HG02759 (cell line): ENCODE results near the gene SCNN1A.

Experiments used
- ATAC-seq: cut with Tn5 transposase; IDR thresholded peaks from one replicate; pipeline ENCODE4 v1.9.1; 2021; ENCODE audit warnings: mild to moderate bottlenecking, moderate library complexity; ENCODE audit not compliant: unreplicated experiment

Gene SCNN1A

DNA sequence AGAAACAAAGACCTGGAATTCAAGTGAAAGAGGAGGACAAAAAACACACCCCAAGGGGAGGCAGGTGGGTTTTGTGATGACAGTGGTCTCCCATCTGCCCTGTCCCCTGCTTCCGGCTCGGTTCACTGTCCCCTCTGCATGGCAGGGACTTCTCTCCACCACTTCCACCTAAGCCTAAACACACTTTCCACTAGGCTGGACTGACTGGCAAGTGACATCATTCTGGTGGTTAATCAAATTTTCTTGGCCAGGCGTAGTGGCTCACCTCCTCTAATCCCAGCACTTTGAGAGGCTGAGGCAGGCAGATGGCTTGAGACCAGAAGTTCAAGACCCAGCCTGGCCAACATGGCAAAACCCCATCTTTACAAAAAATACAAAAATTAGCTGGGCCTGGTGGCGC, 53.0 kb downstream of the SCNN1A start:
- ATAC-seq, result no peak

DNA sequence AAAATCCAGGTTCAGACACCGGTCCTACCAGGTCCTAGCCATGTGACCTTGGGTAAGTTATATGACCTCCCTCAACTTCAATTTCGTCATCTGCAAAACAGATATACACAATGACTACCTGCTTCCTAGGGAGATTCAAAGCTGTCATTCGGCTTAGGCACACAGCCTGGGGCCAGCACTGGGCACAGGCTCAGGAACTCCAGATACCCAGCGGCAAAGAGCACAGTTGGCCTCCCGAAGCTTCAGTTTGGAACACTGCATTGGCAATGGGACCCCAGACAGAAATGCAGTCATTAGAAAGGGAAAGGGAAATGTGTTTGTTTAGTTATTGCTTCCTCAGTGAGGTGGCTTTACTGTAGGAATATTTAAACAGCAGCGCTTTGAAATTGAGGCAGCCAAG, 53.5 kb downstream of the SCNN1A start:
- ATAC-seq, result no peak

DNA sequence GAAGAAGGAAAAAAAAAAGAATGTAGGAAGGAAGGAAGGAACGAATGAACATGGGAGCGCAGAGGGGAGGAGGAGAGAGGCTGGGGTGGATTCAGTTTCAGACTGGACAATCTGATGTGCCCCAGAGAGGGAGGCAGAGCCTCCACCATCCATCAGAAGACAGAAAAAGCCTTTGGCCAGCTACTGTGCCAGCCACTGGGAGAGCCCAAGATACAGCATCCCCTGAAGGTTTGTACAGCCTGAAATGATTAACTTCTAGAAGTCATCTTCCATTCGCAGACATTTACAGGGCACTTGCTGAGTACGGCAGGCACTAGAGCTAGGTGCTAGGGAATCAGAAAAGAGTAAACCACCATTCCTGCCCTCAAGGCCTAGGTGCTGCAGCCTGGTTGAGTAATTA, 55.9 kb downstream of the SCNN1A start:
- no peak for ATAC-seq

DNA sequence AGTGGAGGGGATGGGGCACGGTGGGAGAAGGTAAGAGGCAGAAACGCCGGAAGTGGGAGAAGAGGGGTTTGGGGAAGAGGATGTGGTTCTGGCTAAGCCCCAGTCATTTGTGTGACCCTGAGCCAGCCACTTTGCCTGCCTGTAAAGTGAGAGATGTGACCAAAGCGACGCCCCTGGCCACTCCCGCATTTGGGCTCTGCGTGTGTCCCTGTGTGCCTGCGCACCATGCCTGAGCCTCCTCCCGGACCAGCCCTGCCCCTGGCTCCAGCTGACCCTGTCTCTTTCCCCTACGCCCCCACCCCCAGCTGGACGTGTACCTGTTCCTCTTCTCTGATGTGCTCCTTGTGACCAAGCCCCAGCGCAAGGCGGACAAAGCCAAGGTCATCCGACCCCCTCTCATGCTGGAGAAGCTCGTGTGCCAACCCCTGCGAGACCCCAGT, 56.9 kb downstream of the SCNN1A start:
- ATAC-seq, result no peak

DNA sequence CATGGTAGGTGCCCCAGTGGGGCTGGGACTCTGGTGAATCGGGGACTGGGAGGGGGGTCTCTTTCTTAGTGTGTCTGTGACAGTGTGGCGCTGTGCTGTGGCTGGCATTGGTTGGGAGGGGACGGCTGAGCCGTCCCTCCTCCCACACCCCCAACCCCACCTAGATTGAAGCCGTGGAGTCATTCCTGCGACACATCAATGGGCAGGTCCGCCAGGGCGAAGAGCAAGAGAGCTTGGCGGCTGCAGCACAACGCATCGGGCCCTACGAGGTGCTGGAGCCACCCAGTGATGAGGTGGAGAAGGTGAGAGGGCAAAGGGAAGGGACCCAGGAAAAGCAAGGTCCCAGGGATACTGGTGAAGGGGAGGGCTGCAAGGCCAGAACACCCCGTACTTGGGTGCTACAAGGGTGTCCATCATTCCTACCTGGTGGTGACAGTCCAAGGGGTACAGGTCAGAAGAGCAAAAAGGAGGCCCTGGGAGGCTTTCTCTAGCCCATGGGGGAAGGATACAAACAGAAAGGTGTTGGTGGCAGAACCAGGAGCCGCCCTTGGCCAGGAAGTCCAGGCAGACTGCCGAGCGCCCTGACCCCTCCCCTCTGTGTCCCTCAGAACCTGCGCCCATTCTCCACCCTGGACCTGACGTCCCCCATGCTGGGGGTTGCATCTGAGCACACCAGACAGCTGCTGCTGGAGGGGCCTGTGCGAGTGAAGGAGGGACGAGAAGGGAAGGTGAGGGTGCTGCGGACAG, 57.5 kb downstream of the SCNN1A start:
- ATAC-seq, result no peak

DNA sequence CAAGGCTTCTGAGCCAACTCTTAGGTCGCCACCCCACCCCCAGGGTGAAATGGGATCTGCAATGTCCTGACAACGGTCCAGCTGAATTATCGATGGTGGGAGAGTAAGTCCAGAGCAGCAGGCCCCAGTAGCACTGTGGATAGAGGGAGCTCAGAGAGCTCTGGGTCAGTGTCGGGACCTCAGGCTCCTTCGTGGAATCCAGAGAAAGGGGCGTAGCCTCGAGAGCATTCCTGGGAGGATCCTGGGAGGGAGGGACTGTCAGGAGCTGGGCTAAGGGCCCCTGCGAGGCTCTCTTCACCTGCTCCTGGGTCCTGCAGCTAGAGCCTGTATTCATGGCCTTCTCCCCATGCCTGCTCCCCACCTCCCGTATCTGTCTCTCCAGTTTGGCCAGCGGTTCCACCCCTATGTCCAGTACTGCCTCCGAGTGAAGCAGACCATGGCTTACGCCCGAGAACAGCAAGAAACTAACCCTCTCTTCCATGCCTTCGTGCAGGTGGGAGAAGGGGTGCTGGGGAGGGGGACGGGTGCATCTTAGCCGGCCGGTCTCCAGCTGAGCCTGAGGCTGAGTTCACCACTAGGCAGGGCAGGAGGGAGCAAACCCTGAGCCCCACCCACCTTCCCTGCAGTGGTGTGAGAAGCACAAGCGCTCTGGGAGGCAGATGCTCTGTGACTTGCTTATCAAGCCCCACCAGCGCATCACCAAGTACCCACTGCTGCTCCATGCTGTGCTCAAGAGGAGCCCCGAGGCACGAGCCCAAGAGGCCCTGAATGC, 58.3 kb downstream of the SCNN1A start:
- no peak for ATAC-seq

DNA sequence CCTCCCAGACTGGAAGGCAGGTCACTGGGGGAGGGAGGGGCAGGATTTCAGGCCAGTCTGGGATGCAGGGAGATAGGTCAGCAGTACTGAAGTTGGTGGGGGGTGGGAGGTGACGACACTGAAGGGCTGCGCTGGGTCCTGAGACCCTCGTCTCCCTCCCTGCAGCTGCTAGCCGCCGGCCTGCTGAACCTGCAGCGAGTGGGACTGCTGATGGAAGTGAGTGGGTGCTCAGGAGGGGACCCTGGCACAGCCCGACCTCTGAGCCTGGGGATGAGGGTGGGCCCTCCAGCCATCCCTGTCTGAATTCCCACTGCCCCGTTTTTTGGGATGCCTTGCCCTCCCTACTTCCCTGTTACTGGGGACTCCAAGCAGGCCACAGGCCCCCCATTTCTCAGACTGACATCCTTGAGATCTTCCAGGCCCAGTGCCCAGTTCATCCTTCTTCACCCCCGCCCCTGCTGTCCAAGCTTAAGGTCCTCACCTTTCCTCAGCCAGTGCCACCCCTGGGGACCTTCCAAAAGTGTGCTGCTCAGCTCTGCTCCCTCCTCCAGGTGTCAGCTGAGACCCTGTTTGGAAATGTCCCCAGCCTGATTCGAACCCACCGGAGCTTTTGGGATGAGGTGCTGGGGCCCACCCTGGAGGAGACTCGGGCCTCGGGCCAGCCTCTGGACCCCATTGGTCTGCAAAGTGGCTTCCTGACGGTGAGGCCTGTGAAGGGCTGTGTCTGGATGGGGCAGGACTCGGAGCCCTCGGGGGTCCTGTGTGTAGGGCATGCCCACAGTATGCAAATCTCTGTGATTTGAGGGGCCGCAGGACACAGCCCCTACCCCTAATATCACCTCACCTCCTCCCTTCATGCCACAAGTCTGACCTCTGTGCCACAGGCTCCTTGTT, 59.4 kb downstream of the SCNN1A start:
- ATAC-seq, result no peak

DNA sequence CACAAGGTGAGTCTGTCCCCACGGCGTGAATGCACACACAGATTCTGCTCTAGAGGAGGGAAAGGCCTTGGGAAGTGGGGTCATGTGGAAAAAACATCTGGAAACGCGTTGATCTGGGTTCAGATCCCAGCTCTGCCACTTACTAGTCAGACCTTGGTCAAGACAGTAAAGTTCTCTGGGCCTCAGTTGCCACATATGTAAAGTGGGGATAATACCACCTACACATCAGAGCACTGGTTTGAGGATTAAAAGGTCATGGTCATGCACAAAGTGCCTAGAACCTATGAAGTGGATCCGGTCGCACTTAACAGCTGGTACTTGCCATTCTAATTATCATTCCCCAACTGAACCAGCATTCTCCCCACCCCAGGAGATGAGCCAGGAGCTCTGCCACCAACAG, 60.2 kb downstream of the SCNN1A start:
- ATAC-seq, result no peak

DNA sequence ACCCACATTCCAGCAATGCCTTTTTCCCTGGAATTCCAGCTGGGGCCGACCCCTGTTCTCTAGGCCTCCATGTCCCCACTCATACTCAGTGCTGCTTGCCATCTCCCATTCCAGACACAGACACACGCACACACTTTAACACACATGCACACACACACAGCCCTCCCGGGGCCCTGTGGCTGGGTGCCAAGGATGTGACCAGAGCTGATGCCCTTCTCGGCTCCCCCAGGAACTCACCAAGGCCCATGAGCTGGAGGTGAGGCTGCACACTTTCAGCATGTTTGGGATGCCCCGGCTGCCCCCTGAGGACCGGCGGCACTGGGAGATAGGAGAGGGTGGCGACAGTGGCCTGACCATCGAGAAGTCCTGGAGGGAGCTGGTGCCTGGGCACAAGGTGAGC, 60.6 kb downstream of the SCNN1A start:
- ATAC-seq, result no peak

DNA sequence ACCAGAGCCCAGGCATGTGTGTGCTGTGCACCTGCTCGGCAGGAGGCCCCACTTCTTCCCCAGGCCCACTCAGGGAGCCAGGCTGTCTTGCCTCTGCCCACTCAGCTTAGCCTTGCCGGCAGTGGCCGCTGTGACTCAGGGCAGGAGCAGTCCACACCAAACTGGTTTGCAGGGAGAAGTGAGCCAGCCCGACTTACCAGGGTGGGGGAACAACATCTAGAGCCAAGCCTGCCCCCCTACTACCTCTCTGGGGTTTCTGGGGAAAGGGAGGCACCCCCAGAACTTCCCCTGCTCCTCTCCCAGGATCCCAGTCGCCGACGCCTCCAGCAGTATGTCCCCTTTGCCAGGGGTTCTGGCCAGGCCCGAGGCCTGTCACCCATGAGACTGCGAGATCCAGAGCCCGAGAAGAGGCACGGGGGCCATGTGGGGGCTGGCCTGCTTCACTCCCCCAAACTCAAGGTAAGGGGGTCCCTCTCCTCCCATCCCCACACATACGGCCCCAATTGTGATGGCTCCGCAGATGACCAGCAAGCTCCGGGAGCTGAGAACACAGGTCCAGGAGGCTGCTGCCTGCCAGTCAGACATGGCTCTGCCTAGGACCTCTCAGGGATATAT, 61.9 kb downstream of the SCNN1A start:
- ATAC-seq, result no peak

DNA sequence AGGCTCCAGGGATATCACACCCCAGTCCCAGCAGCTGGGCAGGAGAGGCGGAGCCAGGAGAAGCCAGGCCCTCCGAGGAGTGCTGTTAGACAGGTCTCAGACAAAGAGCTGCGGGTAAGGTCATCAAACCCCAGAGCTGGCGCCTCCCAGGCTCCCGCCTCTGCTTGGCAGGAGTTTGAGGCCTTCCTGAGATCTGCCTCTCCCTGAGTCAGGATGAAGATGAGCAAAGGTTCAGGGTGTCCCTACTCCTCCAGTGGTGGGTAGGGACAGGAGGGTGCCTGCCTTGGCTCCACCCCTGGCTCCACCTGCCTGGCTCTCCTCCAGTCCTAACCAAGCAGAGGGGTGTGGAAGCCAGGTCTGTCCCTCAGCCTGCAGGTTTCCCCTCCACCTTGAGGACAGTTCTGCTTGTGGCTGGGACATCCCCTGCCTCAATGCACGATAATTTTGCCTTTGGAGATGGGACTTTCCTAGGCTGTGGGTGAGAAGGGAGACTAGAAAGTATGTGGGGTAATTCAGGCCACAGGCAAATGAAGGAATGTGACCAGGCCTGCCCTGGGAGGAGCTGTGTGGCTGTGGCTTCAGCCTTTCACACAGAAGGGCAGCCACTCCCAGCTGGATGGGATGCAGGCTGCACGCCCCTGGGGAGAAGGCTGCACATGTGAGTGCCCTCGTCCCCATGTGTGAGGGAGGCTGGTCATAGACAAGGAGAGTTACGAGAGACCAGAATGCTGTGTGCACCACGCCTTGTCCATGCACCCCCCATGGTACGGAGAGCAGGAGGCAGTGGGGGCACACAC, 62.6 kb downstream of the SCNN1A start:
- peak; percentile 68 for ATAC-seq

DNA sequence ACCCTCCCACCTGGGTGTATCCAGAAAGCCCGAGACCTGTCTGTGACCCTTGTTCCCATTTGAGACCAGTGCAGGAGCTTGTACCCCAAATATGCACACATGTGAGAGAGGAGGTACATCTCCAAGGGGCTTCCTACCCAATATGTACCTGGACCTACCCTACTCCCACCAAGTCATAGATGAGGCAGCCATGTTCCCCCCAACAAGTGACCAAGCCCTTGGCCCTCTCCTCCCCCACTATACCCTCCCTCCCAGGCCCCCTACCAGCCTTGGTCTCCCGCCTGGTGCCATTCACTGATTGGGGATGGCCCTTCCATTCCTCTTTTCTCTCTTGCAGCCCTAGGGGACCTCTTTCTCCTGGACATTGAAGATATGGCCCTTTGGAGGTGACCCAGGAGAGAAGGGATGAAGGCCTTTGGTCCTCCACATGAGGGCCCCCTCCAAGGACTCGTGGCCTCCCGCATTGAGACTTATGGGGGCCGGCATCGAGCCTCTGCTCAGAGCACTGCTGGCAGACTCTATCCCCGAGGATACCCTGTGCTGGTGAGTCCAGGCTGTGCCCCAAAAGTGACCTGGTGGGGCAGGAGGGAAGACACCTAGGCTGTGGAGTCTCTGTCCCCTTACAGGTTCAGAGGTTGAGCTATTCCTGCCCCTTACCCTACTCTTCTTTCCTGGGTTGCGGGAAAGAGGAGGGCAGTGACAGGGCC, 63.4 kb downstream of the SCNN1A start:
- no peak for ATAC-seq

DNA sequence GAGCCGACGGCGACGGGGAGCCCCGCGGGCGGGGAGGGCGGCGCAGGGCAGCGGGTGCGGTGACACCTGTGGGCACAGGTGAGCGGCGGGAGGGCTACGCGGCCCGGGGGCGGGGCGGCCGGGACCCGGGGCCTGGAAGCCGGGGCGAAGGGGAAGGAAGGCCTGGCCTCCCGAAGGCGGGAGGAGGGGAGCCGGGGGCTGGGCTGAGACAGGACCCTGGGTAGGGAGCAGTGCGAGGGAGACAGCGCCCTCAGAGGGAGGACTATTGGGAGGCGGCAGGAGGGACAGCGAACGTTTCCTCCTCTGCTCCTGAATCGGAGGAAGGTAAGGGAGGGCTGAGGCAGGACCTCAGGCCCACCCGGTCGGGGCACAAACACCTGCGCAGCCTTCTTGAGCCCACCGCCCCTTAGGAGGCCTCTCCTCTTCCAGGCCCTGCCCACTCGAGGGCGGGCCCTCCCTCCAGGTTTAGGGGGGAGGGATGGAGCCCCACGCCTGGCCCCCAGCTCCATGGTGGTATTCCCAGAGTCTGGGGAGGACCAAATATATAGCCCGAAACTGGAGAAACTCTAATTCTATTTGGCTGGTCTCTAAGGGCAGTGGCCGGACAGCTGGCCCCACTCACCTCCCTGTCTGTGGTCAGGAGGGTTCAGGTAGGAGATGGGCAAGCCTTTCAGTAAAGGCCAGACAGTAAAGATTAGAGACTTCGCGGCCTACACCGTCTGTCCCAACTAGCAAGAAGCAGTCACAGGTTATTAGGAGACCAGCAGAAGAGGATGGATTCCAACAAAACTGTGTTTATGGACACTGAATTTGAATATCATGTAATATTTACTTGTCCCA, 64.4 kb downstream of the SCNN1A start:
- ATAC-seq, result no peak

DNA sequence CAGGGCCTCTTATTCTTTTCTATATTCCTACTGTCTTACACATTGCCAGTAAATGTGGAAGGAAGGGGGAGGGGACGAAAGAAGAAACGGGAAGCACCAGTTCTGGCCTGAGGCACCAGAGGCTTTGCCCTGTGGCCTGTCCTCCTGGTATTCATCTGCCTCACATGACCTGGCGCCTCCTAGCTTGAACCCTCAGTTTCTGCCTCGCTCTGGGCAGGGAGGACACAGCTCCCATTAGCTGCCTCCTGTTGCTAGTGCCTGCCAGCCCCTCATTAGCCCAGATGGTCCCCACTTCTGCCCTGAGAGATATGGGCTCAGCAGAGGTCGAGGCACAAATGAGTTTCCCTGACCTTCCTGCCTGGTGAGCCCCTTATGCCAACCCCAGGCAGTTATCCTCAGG, 67.8 kb downstream of the SCNN1A start:
- no peak for ATAC-seq

DNA sequence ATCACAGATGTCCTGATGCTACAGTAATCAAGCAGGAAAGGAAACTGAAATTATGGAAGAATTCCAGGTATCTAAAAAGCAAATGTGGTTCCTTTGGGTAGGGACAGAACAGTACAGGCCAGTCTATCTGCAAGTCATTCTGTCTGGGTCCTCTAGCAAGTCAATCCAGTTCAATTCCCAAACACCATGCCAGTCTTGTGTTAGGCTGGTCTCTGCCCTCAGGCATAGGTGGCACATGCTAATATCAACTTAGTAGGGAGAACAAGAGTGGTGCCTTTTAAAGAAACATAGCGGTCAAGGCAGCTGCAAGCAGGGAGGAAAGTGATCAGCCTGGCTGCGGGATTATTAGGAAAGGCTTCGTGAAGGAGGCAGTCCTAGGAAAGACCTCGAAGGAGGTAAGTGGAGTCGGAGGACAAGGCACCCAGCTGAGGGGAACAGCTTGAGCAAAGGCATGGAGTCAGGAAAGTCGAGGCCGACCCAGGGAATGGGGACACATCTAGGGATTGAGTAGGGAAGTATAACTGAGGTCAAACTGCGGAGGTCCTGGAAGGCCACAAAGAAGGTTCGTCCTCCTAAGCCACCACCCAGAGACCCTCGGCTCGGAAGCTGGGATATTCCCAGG, 68.7 kb downstream of the SCNN1A start:
- ATAC-seq, result no peak

DNA sequence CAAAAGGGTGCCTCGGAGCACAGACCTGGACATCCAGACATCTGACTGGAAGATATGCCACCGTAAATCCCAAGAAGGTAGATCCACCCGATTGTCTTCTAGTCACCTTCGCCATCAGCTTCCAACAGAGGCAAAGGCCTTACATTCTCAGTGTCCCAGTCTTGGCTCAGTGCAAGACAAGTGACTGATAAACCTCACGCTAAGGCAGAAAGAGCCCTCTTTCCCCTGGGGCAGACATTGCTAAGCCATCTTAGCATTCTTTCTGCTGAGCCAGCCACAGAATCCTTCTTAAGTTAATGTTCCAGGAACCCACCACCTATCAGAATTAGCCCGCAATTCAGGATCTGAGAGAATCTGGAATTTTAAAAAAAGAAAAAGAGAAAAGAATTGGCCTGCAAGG, 69.2 kb downstream of the SCNN1A start:
- ATAC-seq, result no peak

DNA sequence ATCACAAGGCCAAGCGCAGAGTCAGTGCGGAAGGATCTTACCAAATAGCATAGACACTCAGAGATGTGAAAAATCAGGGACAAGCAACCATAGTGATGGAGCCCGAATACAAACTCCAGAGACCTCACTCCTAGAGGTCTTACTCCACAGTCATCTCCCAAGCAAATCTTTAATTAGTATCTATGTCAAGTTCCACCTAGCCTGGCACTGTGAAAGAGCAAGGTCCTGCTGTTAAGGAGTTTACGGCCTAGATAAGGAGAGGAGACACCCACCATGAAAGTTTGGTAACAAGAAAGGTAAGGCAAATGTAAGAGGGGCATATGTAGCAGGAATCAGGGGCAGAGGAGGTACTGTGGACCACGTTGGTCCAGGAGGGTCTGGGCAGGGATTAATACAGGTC, 72.3 kb downstream of the SCNN1A start:
- no peak for ATAC-seq

DNA sequence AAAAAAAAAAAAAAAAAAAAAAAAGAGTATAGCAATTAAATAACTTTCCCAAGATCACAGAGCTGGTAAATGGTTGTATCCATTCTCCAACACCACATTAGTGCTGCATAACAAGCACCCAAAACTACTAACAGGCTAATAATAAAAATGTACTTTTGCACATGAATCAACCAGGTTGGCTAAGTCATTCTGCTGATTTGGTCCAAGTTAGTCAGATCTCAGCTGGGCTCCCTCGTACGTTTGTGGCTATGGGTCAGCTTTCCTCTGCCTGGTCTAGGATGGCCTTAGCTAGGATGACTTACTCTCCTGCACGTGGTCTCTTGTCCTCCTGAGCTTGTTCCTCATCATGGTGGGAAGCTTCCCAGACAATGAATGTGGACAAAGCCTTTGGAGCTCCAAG, 72.7 kb downstream of the SCNN1A start:
- no peak for ATAC-seq
